NB4 (cell line): ENCODE data around the gene EBF4.

ENCODE experiments used
- TF ChIP-seq, protein P1 (sequence below): IDR thresholded peaks from one replicate; pipeline ENCODE4 v1.5.1; 2012; ENCODE audit warnings: low read depth, low read length
- TF ChIP-seq, protein P2 (sequence below): IDR thresholded peaks from 2 replicates; pipeline ENCODE4 v1.6.1; 2011; ENCODE audit warnings: low read depth, low read length

GRCh38 chr20:2742431-2742830 is 49.9 kb downstream of the EBF4 start:
- TF ChIP-seq, protein P1, sequence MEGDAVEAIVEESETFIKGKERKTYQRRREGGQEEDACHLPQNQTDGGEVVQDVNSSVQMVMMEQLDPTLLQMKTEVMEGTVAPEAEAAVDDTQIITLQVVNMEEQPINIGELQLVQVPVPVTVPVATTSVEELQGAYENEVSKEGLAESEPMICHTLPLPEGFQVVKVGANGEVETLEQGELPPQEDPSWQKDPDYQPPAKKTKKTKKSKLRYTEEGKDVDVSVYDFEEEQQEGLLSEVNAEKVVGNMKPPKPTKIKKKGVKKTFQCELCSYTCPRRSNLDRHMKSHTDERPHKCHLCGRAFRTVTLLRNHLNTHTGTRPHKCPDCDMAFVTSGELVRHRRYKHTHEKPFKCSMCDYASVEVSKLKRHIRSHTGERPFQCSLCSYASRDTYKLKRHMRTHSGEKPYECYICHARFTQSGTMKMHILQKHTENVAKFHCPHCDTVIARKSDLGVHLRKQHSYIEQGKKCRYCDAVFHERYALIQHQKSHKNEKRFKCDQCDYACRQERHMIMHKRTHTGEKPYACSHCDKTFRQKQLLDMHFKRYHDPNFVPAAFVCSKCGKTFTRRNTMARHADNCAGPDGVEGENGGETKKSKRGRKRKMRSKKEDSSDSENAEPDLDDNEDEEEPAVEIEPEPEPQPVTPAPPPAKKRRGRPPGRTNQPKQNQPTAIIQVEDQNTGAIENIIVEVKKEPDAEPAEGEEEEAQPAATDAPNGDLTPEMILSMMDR, result no peak
- TF ChIP-seq, protein P2, sequence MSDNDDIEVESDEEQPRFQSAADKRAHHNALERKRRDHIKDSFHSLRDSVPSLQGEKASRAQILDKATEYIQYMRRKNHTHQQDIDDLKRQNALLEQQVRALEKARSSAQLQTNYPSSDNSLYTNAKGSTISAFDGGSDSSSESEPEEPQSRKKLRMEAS, result no peak
